Measurements from ENCODE around the gene IL22RA1. TPM values are rescaled to one million over a fixed set of nuclear protein-coding genes. Genes with fewer than 3 reads are reported as not detected.

The IL22RA1 gene
- total RNA-seq, 2 experiments from 2014 or later: 0.11 TPM; not detected in 1

DNA sequence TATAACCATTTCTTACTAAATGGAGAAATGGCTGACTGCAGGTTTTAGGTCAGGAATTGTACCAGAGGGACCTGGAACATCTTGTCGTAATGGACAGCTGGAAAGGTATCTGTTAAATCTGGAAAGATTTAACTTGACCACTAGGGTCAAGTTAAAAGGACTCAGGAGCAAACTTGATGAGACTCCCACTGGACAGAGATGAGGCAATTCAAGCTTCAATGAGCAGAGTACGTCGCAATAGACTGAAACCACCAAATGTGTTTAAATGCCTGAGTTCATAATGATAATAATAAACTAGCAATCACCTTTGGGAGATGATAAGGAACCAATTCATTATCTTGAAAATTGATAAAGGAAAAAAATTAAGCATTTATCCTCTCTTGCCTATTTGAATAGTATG lies 35.5 kb upstream of the IL22RA1 start:
- Mint-ChIP-seq H3K27me3 (no peaks in the 10 kb centered on the region), H3K27ac (no peak overlapping the region), H3K9me3 (no peaks in the 10 kb centered on the region), H3K4me3 (no peak overlapping the region), H3K36me3 (peaks cover 5% of the 10 kb centered on the region), H3K4me1 (peaks cover 2% of the 10 kb centered on the region)
- no peak for ATAC-seq (ENCODE audit: low read depth)
- DNase-seq: no peak
- POLR2A ChIA-PET: no interaction called here

DNA sequence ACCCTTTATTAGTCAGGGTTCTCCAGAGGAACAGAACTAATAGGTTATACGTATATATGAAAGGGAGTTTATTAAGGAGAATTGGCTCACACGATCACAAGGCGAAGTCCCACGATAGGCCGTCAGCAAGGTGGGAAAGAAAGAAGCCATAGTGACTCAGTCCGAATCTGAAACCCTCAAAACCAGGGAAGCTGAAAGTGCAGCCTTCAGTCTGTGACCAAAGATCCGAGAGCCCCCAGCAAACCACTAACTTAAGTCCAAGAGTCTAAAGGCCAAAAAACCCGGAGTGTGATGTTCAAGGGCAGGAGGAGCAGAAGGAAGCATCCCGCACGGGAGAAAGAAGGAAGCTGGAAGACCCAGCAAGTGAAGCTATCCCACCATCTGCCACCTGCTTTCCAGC lies 34.2 kb upstream of the IL22RA1 start:
- H3K27ac Mint-ChIP-seq: no peak overlapping the region
- ATAC-seq (ENCODE audit: low read depth) (no peak), DNase-seq (no peak)
- H3K9me3 Mint-ChIP-seq: no peaks in the 10 kb centered on the region
- no peak overlapping the region for H3K4me3 Mint-ChIP-seq
- POLR2A ChIA-PET: no interaction called here
- no peaks in the 10 kb centered on the region for H3K27me3 Mint-ChIP-seq
- peaks cover 2% of the 10 kb centered on the region for H3K4me1 Mint-ChIP-seq
- peaks cover 5% of the 10 kb centered on the region for H3K36me3 Mint-ChIP-seq

DNA sequence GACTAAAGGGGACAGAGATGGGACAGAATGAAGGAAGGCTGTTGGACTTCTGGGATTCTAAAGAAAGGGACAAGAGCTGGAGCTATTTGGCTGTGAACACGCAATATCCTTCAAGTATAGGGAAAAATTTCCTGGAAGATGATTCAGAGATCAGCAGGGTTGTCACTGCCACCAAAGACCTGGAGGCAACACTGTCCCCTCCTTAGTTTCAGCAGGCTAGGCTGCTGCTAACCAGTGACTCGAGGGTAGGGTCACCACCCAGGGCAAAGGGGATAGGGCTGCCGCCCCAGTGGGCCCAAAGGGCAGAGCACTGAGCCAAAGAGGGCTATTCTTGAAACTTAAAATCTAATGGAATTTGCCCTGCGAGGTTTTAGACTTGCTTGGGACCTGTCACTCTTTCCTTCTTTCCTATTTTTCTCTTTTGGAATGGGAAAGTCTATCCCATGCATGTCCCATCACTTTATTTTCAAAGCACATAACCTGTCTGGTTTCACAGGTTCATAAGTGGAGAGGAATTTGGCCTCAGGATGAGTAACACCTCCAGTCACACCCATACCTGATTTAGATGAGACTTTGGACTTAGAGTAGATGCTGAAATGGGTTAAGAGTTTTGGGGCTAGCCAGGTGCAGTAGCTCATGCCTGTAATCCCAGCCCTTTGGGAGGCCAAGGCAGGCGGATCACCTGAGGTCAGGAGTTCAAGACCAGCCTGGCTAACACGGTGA lies 32.3 kb upstream of the IL22RA1 start:
- POLR2A ChIA-PET: no interaction called here

DNA sequence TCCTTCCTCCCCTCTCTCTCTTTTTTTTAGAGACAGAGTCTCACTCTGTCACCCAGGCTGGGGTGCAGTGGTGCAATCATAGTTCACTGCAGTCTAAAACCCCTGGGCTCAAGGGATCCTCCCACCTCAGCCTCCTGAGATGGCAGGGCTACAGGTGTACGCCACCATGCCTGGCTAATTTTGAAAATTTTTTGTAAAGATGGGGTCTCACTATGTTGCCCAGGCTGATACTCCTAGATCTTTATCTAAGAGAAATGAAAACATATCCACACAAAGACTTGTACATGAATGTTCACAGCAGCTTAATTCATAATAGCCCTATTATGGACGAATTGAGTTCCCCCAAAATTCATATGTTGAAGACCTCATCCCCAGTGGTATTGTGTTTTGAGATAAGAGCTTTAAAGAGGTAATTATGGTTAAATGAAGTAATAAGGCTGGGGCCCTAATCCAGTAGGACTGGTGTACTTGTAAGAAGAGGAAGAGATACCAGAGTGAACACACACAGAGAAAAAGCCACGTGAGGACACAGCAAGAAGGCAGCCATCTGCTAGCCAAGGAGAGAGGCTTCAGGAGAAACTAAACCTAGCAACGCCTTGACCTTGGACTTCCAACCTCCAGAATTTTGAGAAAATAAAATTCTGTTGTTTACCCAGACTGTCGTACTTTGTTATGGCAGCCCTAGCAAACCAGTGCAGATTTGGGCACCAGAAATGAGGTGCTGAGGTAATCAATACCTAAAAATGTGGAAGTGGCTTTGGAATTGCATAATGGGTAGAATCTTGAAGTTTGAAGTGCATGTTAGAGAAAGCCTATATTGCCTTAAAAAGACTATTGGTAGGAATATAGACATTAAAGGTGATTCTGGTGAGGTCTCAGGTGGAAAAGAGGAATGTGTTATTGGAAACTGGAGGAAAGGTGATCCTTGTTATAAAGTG lies 31.0 kb upstream of the IL22RA1 start:
- Mint-ChIP-seq H3K36me3 (peaks cover 3% of the 10 kb centered on the region), H3K27ac (no peak overlapping the region), H3K4me3 (no peak overlapping the region), H3K9me3 (no peaks in the 10 kb centered on the region), H3K27me3 (no peaks in the 10 kb centered on the region), H3K4me1 (no peaks in the 10 kb centered on the region)
- no peak for ATAC-seq (ENCODE audit: low read depth)
- POLR2A ChIA-PET: no interaction called here
- DNase-seq: no peak

More for the DNA sequence above, 32.3 kb upstream of the IL22RA1 start:
- DNase-seq: no peak
- Mint-ChIP-seq H3K9me3 (no peaks in the 10 kb centered on the region), H3K4me3 (no peak overlapping the region), H3K36me3 (peaks cover 5% of the 10 kb centered on the region), H3K27ac (no peak overlapping the region), H3K27me3 (no peaks in the 10 kb centered on the region), H3K4me1 (no peaks in the 10 kb centered on the region)
- no peak for ATAC-seq (ENCODE audit: low read depth)

DNA sequence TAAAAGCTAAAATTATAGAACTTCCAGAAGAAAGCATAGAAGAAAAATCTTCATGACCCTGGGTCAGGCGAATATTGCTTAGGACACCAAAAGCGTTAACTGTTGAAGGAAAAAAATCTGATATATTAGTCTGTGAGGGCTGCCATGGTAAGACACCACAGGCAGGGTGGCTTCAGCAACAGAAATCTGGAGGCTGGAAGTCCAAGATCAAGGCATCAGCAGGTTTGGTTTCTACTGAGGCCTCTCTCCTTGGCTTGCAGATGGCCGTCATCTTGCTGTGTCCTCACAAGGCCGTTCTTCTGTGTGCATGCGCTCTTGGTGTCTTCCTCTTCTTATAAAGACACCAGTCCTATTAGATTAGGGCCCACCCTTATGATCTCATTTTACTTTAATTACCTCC lies 29.7 kb upstream of the IL22RA1 start:
- peaks cover 8% of the 10 kb centered on the region for H3K36me3 Mint-ChIP-seq
- DNase-seq (no peak), ATAC-seq (ENCODE audit: low read depth) (no peak)
- H3K27me3 Mint-ChIP-seq: no peaks in the 10 kb centered on the region
- no peak overlapping the region for H3K4me3 Mint-ChIP-seq
- POLR2A ChIA-PET: interaction anchor here (0.6 kb wide), 1 partner anchor 314 kb away, joined by 4 read pairs; no protein-coding TSS in a partner anchor
- no peaks in the 10 kb centered on the region for H3K9me3 Mint-ChIP-seq
- no peak overlapping the region for H3K27ac Mint-ChIP-seq
- no peaks in the 10 kb centered on the region for H3K4me1 Mint-ChIP-seq

DNA sequence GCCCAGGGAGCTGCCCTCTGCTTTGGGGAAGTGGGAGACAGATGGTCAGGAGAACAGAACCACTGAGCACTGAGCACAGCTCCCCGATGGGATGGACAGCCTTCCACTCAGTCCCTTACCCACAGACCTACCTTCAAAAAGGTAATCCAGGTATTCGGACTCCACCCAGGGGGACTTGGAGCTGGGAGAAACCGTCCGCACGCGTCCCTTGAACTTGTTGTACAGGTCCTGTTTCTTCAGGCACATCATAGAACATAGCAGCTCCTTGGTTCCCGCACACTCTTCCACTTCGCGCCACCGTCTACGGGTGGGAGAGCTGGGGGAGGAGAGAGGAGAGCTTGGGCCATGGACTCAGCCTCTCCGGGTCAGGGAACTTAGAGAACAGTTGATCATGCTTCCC lies 26.3 kb upstream of the IL22RA1 start:
- H3K4me1 Mint-ChIP-seq: no peaks in the 10 kb centered on the region
- H3K36me3 Mint-ChIP-seq: peaks cover 15% of the 10 kb centered on the region
- no peaks in the 10 kb centered on the region for H3K9me3 Mint-ChIP-seq

DNA sequence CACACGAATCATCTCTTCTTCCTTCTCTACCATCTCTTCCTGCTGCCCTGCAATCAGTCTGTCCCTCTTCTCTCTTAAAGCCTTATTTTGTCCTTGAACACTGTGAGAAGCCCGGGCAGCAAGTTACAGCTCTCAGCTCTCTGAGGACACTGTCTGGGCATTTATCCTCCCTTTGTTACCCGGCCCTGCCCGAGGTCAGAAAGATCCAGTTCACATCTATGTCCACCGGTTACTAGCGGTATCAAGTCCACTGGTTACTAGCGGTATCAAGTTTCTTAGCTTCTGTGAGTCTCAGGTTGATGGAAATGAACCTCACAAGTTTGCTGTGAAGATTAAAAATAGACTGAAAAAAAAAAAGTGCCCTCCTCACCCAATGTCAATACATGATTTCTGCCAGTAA lies 25.3 kb upstream of the IL22RA1 start:
- no peak overlapping the region for H3K27ac Mint-ChIP-seq
- no peak for DNase-seq
- H3K4me3 Mint-ChIP-seq: no peak overlapping the region

More for the DNA sequence above, 26.3 kb upstream of the IL22RA1 start:
- no peak for DNase-seq
- Mint-ChIP-seq H3K4me3 (no peak overlapping the region), H3K27ac (no peak overlapping the region), H3K27me3 (no peaks in the 10 kb centered on the region)
- POLR2A ChIA-PET: no interaction called here
- ATAC-seq (ENCODE audit: low read depth): no peak

DNA sequence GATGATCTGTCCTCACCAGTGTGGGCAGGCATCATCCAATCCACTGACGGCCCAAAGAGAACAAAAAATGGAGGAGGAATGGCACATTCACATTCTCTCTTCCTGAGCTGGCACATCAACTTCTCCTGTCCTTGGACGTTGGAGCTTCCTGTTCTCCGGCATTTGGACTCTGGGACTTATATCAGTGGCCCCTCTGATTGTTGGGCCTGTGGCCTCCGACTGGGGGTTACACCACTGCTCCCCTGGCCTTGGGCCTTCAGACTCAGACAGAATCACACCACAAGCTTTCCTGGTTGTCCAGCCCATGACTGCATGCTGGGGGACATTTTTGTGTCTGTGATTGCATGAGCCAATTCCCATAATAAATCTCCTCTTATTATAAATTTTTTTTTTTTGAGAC lies 24.1 kb upstream of the IL22RA1 start:
- Mint-ChIP-seq H3K4me3 (no peak overlapping the region), H3K9me3 (no peaks in the 10 kb centered on the region), H3K27ac (no peak overlapping the region), H3K4me1 (peaks cover 4% of the 10 kb centered on the region), H3K27me3 (no peaks in the 10 kb centered on the region), H3K36me3 (peaks cover 15% of the 10 kb centered on the region)
- DNase-seq (no peak), ATAC-seq (ENCODE audit: low read depth) (no peak)
- POLR2A ChIA-PET: no interaction called here

More for the DNA sequence above, 25.3 kb upstream of the IL22RA1 start:
- H3K36me3 Mint-ChIP-seq: peaks cover 14% of the 10 kb centered on the region
- ATAC-seq (ENCODE audit: low read depth): no peak
- no peaks in the 10 kb centered on the region for H3K27me3 Mint-ChIP-seq
- no peaks in the 10 kb centered on the region for H3K4me1 Mint-ChIP-seq
- H3K9me3 Mint-ChIP-seq: no peaks in the 10 kb centered on the region
- POLR2A ChIA-PET: interaction anchor here (0.5 kb wide), 1 partner anchor 15 kb away, joined by 3 read pairs; no protein-coding TSS in a partner anchor

DNA sequence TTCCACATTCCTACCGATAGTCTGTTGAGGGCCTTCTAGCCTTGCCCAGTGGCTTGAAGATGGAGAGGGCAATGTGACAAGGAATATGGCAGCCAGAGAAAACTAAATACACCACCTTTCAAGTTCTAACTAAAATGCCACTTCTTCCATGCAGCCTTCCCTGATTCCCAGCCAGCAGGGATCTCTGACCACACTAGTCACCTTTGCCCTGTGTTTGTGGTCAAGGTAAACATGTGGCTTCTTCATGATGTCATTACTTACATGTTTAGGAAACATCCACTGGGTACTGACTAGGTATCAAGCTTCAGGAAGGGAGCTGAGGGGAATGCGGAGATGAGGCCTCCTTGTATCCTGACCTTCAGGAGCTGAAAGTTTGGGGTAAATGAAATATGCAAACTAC lies 22.6 kb upstream of the IL22RA1 start:
- H3K4me3 Mint-ChIP-seq: no peak overlapping the region
- DNase-seq: no peak
- no peak overlapping the region for H3K27ac Mint-ChIP-seq
- no peak for ATAC-seq (ENCODE audit: low read depth)
- no peaks in the 10 kb centered on the region for H3K9me3 Mint-ChIP-seq
- POLR2A ChIA-PET: no interaction called here
- H3K36me3 Mint-ChIP-seq: peaks cover 15% of the 10 kb centered on the region
- no peaks in the 10 kb centered on the region for H3K27me3 Mint-ChIP-seq
- peaks cover 5% of the 10 kb centered on the region for H3K4me1 Mint-ChIP-seq

DNA sequence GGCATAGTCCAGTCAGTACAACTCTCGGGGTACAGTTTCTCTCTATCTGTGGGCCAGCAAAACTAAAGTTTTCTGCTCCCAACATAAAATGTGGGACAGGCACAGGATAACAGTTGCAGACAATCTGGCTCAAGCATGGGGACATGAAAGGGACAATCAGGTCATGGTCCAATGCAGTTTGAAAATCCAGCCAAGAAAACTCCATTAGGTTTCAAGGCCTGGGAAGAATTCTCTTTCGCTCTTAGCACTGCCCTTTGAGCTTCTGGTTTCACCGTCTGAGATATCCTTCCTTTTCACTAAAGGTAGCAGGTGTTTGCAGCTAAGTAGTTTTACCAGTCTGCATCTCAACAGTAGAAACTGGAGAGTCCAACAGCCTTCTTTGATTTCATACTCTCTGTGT lies 21.1 kb upstream of the IL22RA1 start:
- POLR2A ChIA-PET: no interaction called here
- Mint-ChIP-seq H3K9me3 (no peaks in the 10 kb centered on the region), H3K4me1 (peaks cover 5% of the 10 kb centered on the region), H3K27ac (no peak overlapping the region), H3K36me3 (peaks cover 15% of the 10 kb centered on the region), H3K27me3 (no peaks in the 10 kb centered on the region), H3K4me3 (no peak overlapping the region)
- no peak for ATAC-seq (ENCODE audit: low read depth)
- no peak for DNase-seq

DNA sequence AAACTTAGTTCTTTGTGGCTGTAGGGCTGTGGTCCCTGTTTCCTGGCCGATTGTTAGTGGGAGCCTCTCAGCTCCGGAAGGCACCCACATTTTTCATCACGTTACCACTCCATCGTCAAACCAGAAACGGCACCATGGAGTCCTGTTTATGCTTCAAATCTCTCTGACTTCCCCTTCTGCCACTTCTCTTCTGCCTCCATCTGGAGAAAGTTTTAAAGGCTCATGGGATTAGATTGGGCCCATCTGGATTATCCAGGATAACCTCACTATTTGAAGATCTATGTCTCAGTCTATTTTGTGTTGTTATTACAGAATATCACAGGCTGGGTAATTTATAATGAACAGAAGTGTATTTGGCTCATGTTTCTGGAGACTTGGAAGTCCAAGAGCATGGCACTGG lies 19.3 kb upstream of the IL22RA1 start:
- no peak overlapping the region for H3K27ac Mint-ChIP-seq
- DNase-seq: no peak
- POLR2A ChIA-PET: no interaction called here
- H3K36me3 Mint-ChIP-seq: peaks cover 10% of the 10 kb centered on the region
- ATAC-seq (ENCODE audit: low read depth): no peak
- H3K4me3 Mint-ChIP-seq: no peak overlapping the region
- peaks cover 5% of the 10 kb centered on the region for H3K4me1 Mint-ChIP-seq
- H3K27me3 Mint-ChIP-seq: no peaks in the 10 kb centered on the region
- H3K9me3 Mint-ChIP-seq: no peaks in the 10 kb centered on the region

DNA sequence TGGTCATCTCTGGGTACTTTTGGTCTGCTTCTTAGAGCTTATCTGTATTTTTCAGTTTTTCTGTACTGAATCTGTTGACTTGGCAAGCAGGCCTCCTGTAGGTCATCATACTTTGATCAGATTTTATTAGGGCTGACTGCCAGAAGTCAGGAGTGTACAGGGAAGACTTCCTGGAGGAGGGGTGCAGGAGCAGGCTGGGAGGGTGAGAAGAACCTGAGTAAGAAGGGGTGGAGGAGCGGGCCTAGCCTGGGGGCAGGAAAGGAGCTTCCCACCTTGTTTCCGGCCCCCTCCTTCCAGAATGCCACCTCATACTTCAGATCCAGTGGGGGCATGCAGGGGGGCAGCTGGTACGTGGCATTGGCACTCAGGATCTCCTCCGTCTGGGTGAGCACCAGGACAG lies 18.3 kb upstream of the IL22RA1 start:
- DNase-seq (no peak), ATAC-seq (ENCODE audit: low read depth) (no peak)
- POLR2A ChIA-PET: no interaction called here
- Mint-ChIP-seq H3K4me1 (peaks cover 5% of the 10 kb centered on the region), H3K9me3 (no peaks in the 10 kb centered on the region), H3K27ac (no peak overlapping the region), H3K4me3 (no peak overlapping the region), H3K27me3 (no peaks in the 10 kb centered on the region), H3K36me3 (peaks cover 10% of the 10 kb centered on the region)

DNA sequence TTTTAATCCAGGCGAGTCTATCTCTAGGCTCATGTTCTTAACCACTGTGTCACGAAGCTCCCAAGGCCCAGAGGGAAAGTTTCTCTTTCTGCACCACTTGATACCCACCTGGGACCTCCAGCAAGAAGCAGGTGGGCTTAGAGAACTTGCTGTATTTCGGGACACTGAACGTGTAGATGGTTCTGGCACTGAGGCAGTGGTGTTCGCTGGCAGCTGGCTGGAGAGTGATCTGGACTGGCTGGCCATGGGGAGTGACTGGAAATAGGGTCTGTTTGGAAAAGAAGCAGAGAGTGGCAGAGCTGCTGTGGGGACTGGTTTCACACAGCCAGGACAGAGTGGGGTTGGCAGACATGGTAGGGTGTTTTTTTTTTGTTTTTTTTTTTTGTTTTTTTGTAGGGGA lies 16.4 kb upstream of the IL22RA1 start:
- H3K36me3 Mint-ChIP-seq: peaks cover 1% of the 10 kb centered on the region

More for the DNA sequence above, 16.4 kb upstream of the IL22RA1 start:
- no peak overlapping the region for H3K4me3 Mint-ChIP-seq
- H3K27ac Mint-ChIP-seq: no peak overlapping the region
- H3K4me1 Mint-ChIP-seq: peaks cover 5% of the 10 kb centered on the region
- ATAC-seq (ENCODE audit: low read depth): no peak
- H3K9me3 Mint-ChIP-seq: no peaks in the 10 kb centered on the region
- no peaks in the 10 kb centered on the region for H3K27me3 Mint-ChIP-seq
- POLR2A ChIA-PET: no interaction called here
- DNase-seq: no peak

Data from activated naive CD8-positive, alpha-beta T cell treated with anti-CD3 and anti-CD28 coated beads, Interleukin-2, amount 10 ng/mL, durations not matched to agents 7 days and 5 days (primary cell).